Loucy (cell line): ENCODE data around the gene NDUFAB1.

Experiments used
- H2AFZ ChIP-seq: fragments of 200-600 bp; sonication (generic); 2 replicates; pipeline ENCODE4 v1.6.0; 2016; ENCODE audit warnings: antibody characterized with exemption, mild to moderate bottlenecking, low read length, moderate library complexity
- H3F3A ChIP-seq: fragments of 200-600 bp; 2 replicates; pipeline ENCODE4 v1.6.0; 2016; ENCODE audit warnings: antibody characterized with exemption, low read depth, mild to moderate bottlenecking
- H3K27me3 ChIP-seq: fragments of 200-600 bp; sonication (generic); 2 replicates; pipeline ENCODE4 v1.6.1; 2014; ENCODE audit warnings: low read length, mild to moderate bottlenecking; ENCODE audit not compliant: insufficient read depth, poor library complexity, severe bottlenecking
- H3K36me3 ChIP-seq: fragments of 200-600 bp; sonication (generic); 2 replicates; pipeline ENCODE4 v1.6.1; 2016; ENCODE audit warnings: low read length; ENCODE audit not compliant: insufficient read depth
- H3K4me1 ChIP-seq: fragments of 200-600 bp; sonication (generic); 2 replicates; pipeline ENCODE4 v1.5.1; 2014; ENCODE audit warnings: low read length, mild to moderate bottlenecking; ENCODE audit not compliant: insufficient read depth, poor library complexity, severe bottlenecking
- H3K4me2 ChIP-seq: fragments of 200-600 bp; sonication (generic); 2 replicates; pipeline ENCODE4 v1.6.0; 2014; ENCODE audit warnings: antibody characterized with exemption, low read length, low read depth, mild to moderate bottlenecking; ENCODE audit not compliant: poor library complexity, severe bottlenecking
- H3K4me3 ChIP-seq: fragments of 200-600 bp; sonication (generic); 2 replicates; pipeline ENCODE4 v1.5.1; 2014; ENCODE audit warnings: low read length, mild to moderate bottlenecking, mixed read lengths; ENCODE audit not compliant: poor library complexity, severe bottlenecking
- H3K79me2 ChIP-seq: fragments of 200-600 bp; sonication (generic); 2 replicates; pipeline ENCODE4 v1.6.1; 2014; ENCODE audit warnings: low read length; ENCODE audit not compliant: insufficient read depth
- H3K9ac ChIP-seq: fragments of 200-600 bp; sonication (generic); 2 replicates; pipeline ENCODE4 v1.6.0; 2014; ENCODE audit warnings: mild to moderate bottlenecking, low read depth, low read length, moderate library complexity; ENCODE audit not compliant: poor library complexity, severe bottlenecking
- H3K9me2 ChIP-seq: fragments of 200-600 bp; sonication (generic); replicated peaks from 2 replicates; pipeline ENCODE4 v1.6.1; 2016; ENCODE audit warnings: low read depth, low read length, mixed read lengths
- H3K9me3 ChIP-seq: fragments of 200-600 bp; sonication (generic); 2 replicates; pipeline ENCODE4 v1.6.1; 2014; ENCODE audit warnings: mild to moderate bottlenecking, antibody characterized with exemption, low read length, low read depth; ENCODE audit not compliant: insufficient read depth
- H4K20me1 ChIP-seq: fragments of 200-600 bp; sonication (generic); 2 replicates; pipeline ENCODE4 v1.6.0; 2014; ENCODE audit warnings: antibody characterized with exemption, low read length, mild to moderate bottlenecking; ENCODE audit not compliant: insufficient read depth, poor library complexity, severe bottlenecking
- CTCF ChIP-seq: fragments of 200-600 bp; sonication (generic); conservative IDR thresholded peaks from 2 replicates; pipeline ENCODE4 v1.5.1; 2014; ENCODE audit warnings: mild to moderate bottlenecking, antibody characterized with exemption, low read length
- EZH2phosphoT487 ChIP-seq: fragments of 200-600 bp; IDR thresholded peaks from 2 replicates; pipeline ENCODE4 v1.6.1; 2018; ENCODE audit warnings: antibody characterized with exemption, mild to moderate bottlenecking, moderate library complexity, borderline replicate concordance

Gene NDUFAB1

DNA sequence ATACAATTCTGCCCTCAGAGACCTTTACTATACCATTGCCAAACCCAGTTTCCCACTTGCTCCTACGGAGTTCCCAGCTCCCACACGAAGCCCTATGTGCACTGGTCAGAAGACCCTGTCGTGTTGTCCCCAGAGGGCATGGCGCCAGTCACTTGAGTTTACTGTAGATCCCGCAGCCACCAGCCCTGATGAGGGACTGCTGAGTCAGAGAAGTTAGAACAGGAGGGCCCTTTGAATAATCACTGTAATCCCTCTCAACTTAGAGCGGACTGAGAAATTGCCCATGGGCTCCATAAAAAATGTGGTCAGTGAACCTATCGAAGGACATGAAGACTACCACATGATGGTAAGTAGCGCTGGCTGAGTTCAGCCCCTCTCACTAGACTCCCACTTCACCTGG, 29.4 kb downstream of the NDUFAB1 start:
- Histone ChIP-seq H3K79me2 (peaks cover 6% of the 10 kb centered on the region; the same call in 1 of the 2 replicates), H3K9me3 (no peaks in the 10 kb centered on the region), H3K4me1 (no peaks in the 10 kb centered on the region), H4K20me1 (no peaks in the 10 kb centered on the region), H3K27me3 (no peaks in the 10 kb centered on the region), H3K9me2 (no peaks in the 10 kb centered on the region), H3K36me3 (peaks cover 83% of the 10 kb centered on the region; the same call in 1 of the 2 replicates), H3K4me2 (no peak overlapping the region), H2AFZ (no peak overlapping the region), H3K4me3 (no peak overlapping the region), H3F3A (no peaks in the 10 kb centered on the region), H3K9ac (no peak overlapping the region)
- TF ChIP-seq EZH2phosphoT487 = no peak
- TF ChIP-seq CTCF = no peak

- Histone ChIP-seq H3K79me2 (peaks cover 24% of the 10 kb centered on the region), H3K36me3 (peaks cover 69% of the 10 kb centered on the region; the same call in 1 of the 2 replicates), H2AFZ (no peak overlapping the region), H4K20me1 (peaks cover 9% of the 10 kb centered on the region), H3K9me3 (no peaks in the 10 kb centered on the region), H3K9ac (no peak overlapping the region), H3K27me3 (no peaks in the 10 kb centered on the region), H3F3A (no peaks in the 10 kb centered on the region), H3K4me3 (no peak overlapping the region), H3K4me2 (no peak overlapping the region), H3K9me2 (no peaks in the 10 kb centered on the region), H3K4me1 (peaks cover 18% of the 10 kb centered on the region)
- TF ChIP-seq CTCF = no peak
- no peak for TF ChIP-seq EZH2phosphoT487
These were observed 31.3 kb downstream of the NDUFAB1 start for GRCh38 chr16:23564575-23565363.

GRCh38 chr16:23563186-23563585, 32.9 kb downstream of the NDUFAB1 start:
- Histone ChIP-seq H3K4me3 (no peak overlapping the region), H4K20me1 (peaks cover 20% of the 10 kb centered on the region), H3K9me2 (no peaks in the 10 kb centered on the region), H3K4me2 (no peak overlapping the region), H2AFZ (no peak overlapping the region), H3K4me1 (peaks cover 28% of the 10 kb centered on the region), H3K9me3 (no peaks in the 10 kb centered on the region), H3K79me2 (peaks cover 40% of the 10 kb centered on the region), H3K27me3 (no peaks in the 10 kb centered on the region), H3F3A (no peaks in the 10 kb centered on the region), H3K9ac (no peak overlapping the region), H3K36me3 (peaks cover 61% of the 10 kb centered on the region; the same call in 1 of the 2 replicates)
- TF ChIP-seq CTCF (no peak), EZH2phosphoT487 (no peak)
